Caki2 (cell line): ENCODE data around the gene SETD1A. TPM values are rescaled to one million over a fixed set of nuclear protein-coding genes. Genes with fewer than 3 reads are reported as not detected.

Experiments used
- DNase-seq: peaks from one replicate; pipeline ENCODE4 v3.0.0-alpha.2; 2015; ENCODE audit warnings: low read depth
- in situ Hi-C: cut with HindIII; loops from 2 replicates; pipeline ENCODE4 v1.10.0; 2016; ENCODE audit warnings: low sequenced_read_pairs, low pct_unique_long_range_greater_than_20kb, mixed read lengths
- total RNA-seq: library from RNA; depleted of rRNA; stranded (reverse); fragments of >200 nt; shearing (Covaris generic); gene quantifications from 2 replicates; pipeline ENCODE4 v1.2.3, GENCODE V29; 2014; ENCODE audit warnings: low replicate concordance; rRNA removed

SETD1A gene
- total RNA-seq, 1 experiment from 2014 or later = 1.2 TPM

- in situ Hi-C loops = no loop called here
- no peak for DNase-seq
Observed at GRCh38 chr16:31022544-31023251, 65.1 kb downstream of the SETD1A start.

- no peak for DNase-seq
- in situ Hi-C loops = no loop called here
Observed at GRCh38 chr16:31023252-31023602, 65.7 kb downstream of the SETD1A start.

- DNase-seq = no peak
- in situ Hi-C loops = no loop called here
Observed at GRCh38 chr16:31023627-31024226, 66.2 kb downstream of the SETD1A start.

GRCh38 chr16:31025339-31025738 lies 67.8 kb downstream of the SETD1A start:
- in situ Hi-C loops = no loop called here
- DNase-seq = no peak

GRCh38 chr16:31029272-31029671 lies 71.7 kb downstream of the SETD1A start:
- no peak for DNase-seq
- in situ Hi-C loops = no loop called here

GRCh38 chr16:31031276-31031675 lies 73.7 kb downstream of the SETD1A start:
- DNase-seq = no peak
- in situ Hi-C loops = no loop called here

- in situ Hi-C loops = no loop called here
- DNase-seq = peak; percentile 95
Observed at GRCh38 chr16:31032736-31033708, 75.5 kb downstream of the SETD1A start, which contains the start of gene STX4. TSS of gene STX4 (plus strand) at chr16:31033558. CDS start at chr16:31033806, 248 bp downstream.

- in situ Hi-C loops = no loop called here
Observed at GRCh38 chr16:31033709-31034492, 76.3 kb downstream of the SETD1A start.

More at GRCh38 chr16:31033709-31034492, 76.3 kb downstream of the SETD1A start:
- DNase-seq = peak; percentile 76

Other genes starting within 250 kb of the SETD1A start
- 32.0 and 53.5 TPM in 2 replicates for gene PHKG2, start 209.3 kb upstream of the SETD1A start, total RNA-seq
- gene CFAP119, start 195.7 kb upstream of the SETD1A start, total RNA-seq = 7.2 and 12.3 TPM in 2 replicates
- gene RNF40, start 195.4 kb upstream of the SETD1A start, total RNA-seq = 107 and 110 TPM in 2 replicates
- 14.0 and 17.5 TPM in 2 replicates for gene ZNF629, start 170.5 kb upstream of the SETD1A start, total RNA-seq
- 154 and 157 TPM in 2 replicates for gene BCL7C, start 63.7 kb upstream of the SETD1A start, total RNA-seq
- 0.84 and 2.9 TPM in 2 replicates for gene CTF1, start 61.1 kb upstream of the SETD1A start, total RNA-seq
- gene FBXL19, start 34.2 kb upstream of the SETD1A start, total RNA-seq = 51.9 and 58.5 TPM in 2 replicates
- gene ORAI3, start 8.7 kb upstream of the SETD1A start, total RNA-seq = 82.7 and 96.5 TPM in 2 replicates
- 73.0 and 95.3 TPM in 2 replicates for gene HSD3B7, start 27.5 kb downstream of the SETD1A start, total RNA-seq
- gene STX1B, start 52.9 kb downstream of the SETD1A start, total RNA-seq = 0.46 TPM in 1 of 2 replicates, not detected in the other
- gene STX4, start 75.8 kb downstream of the SETD1A start, total RNA-seq = 72.2 and 83.1 TPM in 2 replicates
- gene ZNF668, start 116.5 kb downstream of the SETD1A start, total RNA-seq = 16.1 and 18.3 TPM in 2 replicates
- gene ZNF646, start 116.7 kb downstream of the SETD1A start, total RNA-seq = 23.9 and 24.0 TPM in 2 replicates
- gene PRSS53, start 131.2 kb downstream of the SETD1A start, total RNA-seq = 1.8 and 5.1 TPM in 2 replicates
- 184 and 187 TPM in 2 replicates for gene VKORC1, start 137.0 kb downstream of the SETD1A start, total RNA-seq
- gene BCKDK, start 150.6 kb downstream of the SETD1A start, total RNA-seq = 68.7 and 83.0 TPM in 2 replicates
- 102 and 108 TPM in 2 replicates for gene KAT8, start 159.9 kb downstream of the SETD1A start, total RNA-seq
- 2.9 and 4.4 TPM in 2 replicates for gene PRSS8, start 178.0 kb downstream of the SETD1A start, total RNA-seq
- gene PRSS36, start 192.3 kb downstream of the SETD1A start, total RNA-seq = 0.17 and 10.6 TPM in 2 replicates
- gene FUS, start 222.4 kb downstream of the SETD1A start, total RNA-seq = 15.3 and 34.6 TPM in 2 replicates
- gene PYCARD, start 245.0 kb downstream of the SETD1A start, total RNA-seq = 198 and 228 TPM in 2 replicates